Activated B cell treated with CpG ODN at 0.5 μM for 24 hours (primary cell): ENCODE data around the gene MGMT. TPM values are rescaled to one million over a fixed set of nuclear protein-coding genes. Genes with fewer than 3 reads are reported as not detected.

Experiments
- ATAC-seq: fragments of 200-7000 bp; cut with Tn5 transposase; one replicate; pipeline ENCODE4 v1.10.0; 2021; ENCODE audit warnings: low read depth, mild to moderate bottlenecking, moderate library complexity
- CTCF ChIA-PET: fragments of 350-600 bp; sonication (Branson Sonifier 250); formaldehyde crosslinking; loops from one replicate; lab custom pipeline; 2021; ENCODE audit warnings: antibody characterized with exemption; lab: Charles Lee
- POLR2A ChIA-PET: fragments of 350-600 bp; sonication (Branson Sonifier 250); formaldehyde crosslinking; loops from one replicate; lab custom pipeline; 2021; ENCODE audit warnings: antibody characterized with exemption; lab: Charles Lee
- DNase-seq: peaks from one replicate; pipeline ENCODE4 v3.0.0; 2022
- H3K27ac Mint-ChIP-seq: one replicate; pipeline ENCODE4 v1.8.0; 2020; ENCODE audit warnings: mixed read lengths
- H3K27me3 Mint-ChIP-seq: one replicate; pipeline ENCODE4 v1.8.0; 2021; ENCODE audit warnings: mixed read lengths
- H3K36me3 Mint-ChIP-seq: one replicate; pipeline ENCODE4 v1.8.0; 2021; ENCODE audit warnings: low read depth, mixed read lengths
- H3K4me1 Mint-ChIP-seq: one replicate; pipeline ENCODE4 v1.8.0; 2021; ENCODE audit warnings: mixed read lengths
- H3K4me3 Mint-ChIP-seq: one replicate; pipeline ENCODE4 v1.8.0; 2020; ENCODE audit warnings: mild to moderate bottlenecking, mixed read lengths
- H3K9me3 Mint-ChIP-seq: one replicate; pipeline ENCODE4 v1.8.0; 2020; ENCODE audit warnings: mixed read lengths
- CTCF ChIP-seq: fragments of 200-600 bp; IDR thresholded peaks from one replicate; pipeline ENCODE4 v1.8.0; 2022; ENCODE audit warnings: antibody characterized with exemption, mild to moderate bottlenecking
- intact Hi-C: fragments of 100-400 bp; cut with micrococcal nuclease; formaldehyde crosslinking; loops from one replicate; pipeline ENCODE4 v1.15.1; 2024
- total RNA-seq: library from RNA; stranded (reverse); gene quantifications from 2 replicates; pipeline ENCODE4 v1.2.3, GENCODE V29; 2022

MGMT gene
- total RNA-seq, 1 donor from 2014 or later: 25.8 TPM

DNA sequence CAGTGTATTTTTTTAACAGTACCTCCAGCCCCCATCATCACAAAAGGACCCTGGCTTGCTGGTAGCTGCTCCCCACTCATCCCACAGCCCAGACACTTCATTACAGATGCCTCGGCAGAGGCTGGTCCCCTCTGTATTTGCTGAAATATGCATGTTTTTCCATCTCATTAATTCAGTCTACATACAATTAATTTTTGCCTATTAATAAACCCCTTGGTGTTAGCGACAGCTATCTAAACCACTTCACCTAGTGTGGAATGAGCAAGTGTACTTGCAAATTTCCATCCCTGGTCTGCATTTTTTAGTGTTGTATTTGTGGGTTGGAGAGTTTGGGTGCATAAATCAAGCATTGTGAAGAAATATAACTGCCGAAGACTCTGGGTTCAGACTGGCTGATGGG, 216.9 kb downstream of the MGMT start:
- ChIA-PET POLR2A (no interaction called here), CTCF (no interaction called here)
- peaks cover 13% of the 10 kb centered on the region for H3K36me3 Mint-ChIP-seq
- intact Hi-C loops: no loop called here
- H3K27ac Mint-ChIP-seq: no peak overlapping the region
- H3K9me3 Mint-ChIP-seq: no peaks in the 10 kb centered on the region
- no peak for TF ChIP-seq CTCF
- no peaks in the 10 kb centered on the region for H3K27me3 Mint-ChIP-seq
- no peak for ATAC-seq
- DNase-seq: no peak
- H3K4me3 Mint-ChIP-seq: no peak overlapping the region
- H3K4me1 Mint-ChIP-seq: no peaks in the 10 kb centered on the region

GRCh38 chr10:129685271-129685670, 218.2 kb downstream of the MGMT start:
- intact Hi-C loops: no loop called here
- Mint-ChIP-seq H3K4me3 (no peak overlapping the region), H3K9me3 (no peaks in the 10 kb centered on the region), H3K36me3 (peaks cover 10% of the 10 kb centered on the region), H3K27me3 (no peaks in the 10 kb centered on the region), H3K4me1 (no peaks in the 10 kb centered on the region), H3K27ac (no peak overlapping the region)
- DNase-seq (no peak), ATAC-seq (no peak)
- TF ChIP-seq CTCF: no peak
- POLR2A ChIA-PET: no interaction called here
- CTCF ChIA-PET: no interaction called here

DNA sequence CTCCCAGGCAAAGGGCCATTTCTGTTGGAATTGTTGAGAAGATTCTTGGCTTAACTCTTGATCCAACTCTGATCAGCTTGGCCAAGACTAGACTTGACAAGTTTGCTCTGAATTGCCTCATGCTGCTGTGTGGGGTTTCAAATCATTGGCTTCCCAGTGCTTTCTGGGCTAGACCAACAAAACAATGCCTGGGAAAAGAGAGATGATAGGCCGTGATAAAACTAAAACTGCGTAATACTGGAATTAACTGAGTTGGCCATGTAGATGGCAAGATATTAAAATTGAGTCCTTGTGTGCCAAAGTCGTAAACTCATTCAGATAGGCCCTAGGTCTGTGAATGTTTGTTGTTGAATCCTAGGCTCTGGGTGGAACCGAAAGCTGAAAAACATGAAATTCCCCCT, 222.6 kb downstream of the MGMT start:
- no peak overlapping the region for H3K4me3 Mint-ChIP-seq
- intact Hi-C loops: no loop called here
- no peaks in the 10 kb centered on the region for H3K27me3 Mint-ChIP-seq
- ATAC-seq (no peak), DNase-seq (no peak)
- H3K4me1 Mint-ChIP-seq: no peaks in the 10 kb centered on the region
- TF ChIP-seq CTCF: no peak
- no peak overlapping the region for H3K27ac Mint-ChIP-seq
- ChIA-PET POLR2A (no interaction called here), CTCF (no interaction called here)
- no peaks in the 10 kb centered on the region for H3K9me3 Mint-ChIP-seq
- H3K36me3 Mint-ChIP-seq: no peaks in the 10 kb centered on the region

GRCh38 chr10:129690248-129691070, 223.4 kb downstream of the MGMT start:
- H3K4me1 Mint-ChIP-seq: no peaks in the 10 kb centered on the region
- DNase-seq (no peak), ATAC-seq (no peak)
- ChIA-PET POLR2A (no interaction called here), CTCF (no interaction called here)
- peaks cover 1% of the 10 kb centered on the region for H3K36me3 Mint-ChIP-seq
- H3K27me3 Mint-ChIP-seq: no peaks in the 10 kb centered on the region
- no peak overlapping the region for H3K27ac Mint-ChIP-seq
- H3K9me3 Mint-ChIP-seq: no peaks in the 10 kb centered on the region
- no peak for TF ChIP-seq CTCF
- no peak overlapping the region for H3K4me3 Mint-ChIP-seq
- intact Hi-C loops: no loop called here

- CTCF ChIA-PET: no interaction called here
- no peaks in the 10 kb centered on the region for H3K9me3 Mint-ChIP-seq
- TF ChIP-seq CTCF: no peak
- H3K4me1 Mint-ChIP-seq: no peaks in the 10 kb centered on the region
- H3K27me3 Mint-ChIP-seq: no peaks in the 10 kb centered on the region
- intact Hi-C loops: no loop called here
- DNase-seq (no peak), ATAC-seq (no peak)
- H3K27ac Mint-ChIP-seq: no peak overlapping the region
- peaks cover 5% of the 10 kb centered on the region for H3K36me3 Mint-ChIP-seq
- POLR2A ChIA-PET: no interaction called here
- H3K4me3 Mint-ChIP-seq: no peak overlapping the region
Observed at GRCh38 chr10:129692695-129693094, 225.7 kb downstream of the MGMT start.
